Upper lobe of left lung (tissue), 4 donors: Measurements from ENCODE around the gene DSP.

Source experiments
- CTCF ChIP-seq, 6 experiments: fragments of 450-650 bp in 4 of 6; fragments of 200-600 bp in 2 of 6; sonication (generic) in 2 of 6; IDR thresholded peaks; one replicate each; pipeline ENCODE4 v1.5.1; 2016 to 2019; ENCODE audit warnings: antibody characterized with exemption in 6 of 6
- EP300 ChIP-seq, 4 donors: sonication (generic); formaldehyde crosslinking; IDR thresholded peaks; one replicate each; pipeline ENCODE4 v1.5.1; 2017; ENCODE audit warnings: antibody characterized with exemption in 4 of 4, control low read depth in 2 of 4
- POLR2A ChIP-seq, 4 donors: fragments of 450-650 bp; IDR thresholded peaks; one replicate each; pipeline ENCODE4 v1.5.1; 2016 to 2017; ENCODE audit warnings: antibody characterized with exemption in 4 of 4, mild to moderate bottlenecking in 2 of 4

- TF ChIP-seq POLR2A (IDR thresholded peaks at IDR 0.05) (no peak), CTCF (IDR thresholded peaks at IDR 0.05) (no peak), EP300 (IDR thresholded peaks at IDR 0.05) (no peak)
Observed at GRCh38 chr6:7590918-7591302, 49.4 kb downstream of the DSP start.
